Kidney epithelial cell (primary cell): Measurements from ENCODE around the gene USP31. TPM values are rescaled to one million over a fixed set of nuclear protein-coding genes. Genes with fewer than 3 reads are reported as not detected.

ENCODE experiments used
- DNase-seq: peaks from one replicate; pipeline ENCODE4 v3.0.0-alpha.2; 2010; ENCODE audit warnings: low read depth
- H3K27me3 ChIP-seq: 2 replicates; pipeline ENCODE4 v1.6.0; 2011; ENCODE audit warnings: low read length; ENCODE audit not compliant: control insufficient read depth, insufficient read depth
- H3K36me3 ChIP-seq: 2 replicates; pipeline ENCODE4 v1.5.1; 2011; ENCODE audit warnings: low read length; ENCODE audit not compliant: control insufficient read depth, insufficient read depth
- H3K4me3 ChIP-seq: 2 replicates; pipeline ENCODE4 v1.5.1; 2011; ENCODE audit warnings: low read depth, mild to moderate bottlenecking, control low read depth, low read length
- CTCF ChIP-seq: IDR thresholded peaks from 2 replicates; pipeline ENCODE4 v1.5.1; 2011; ENCODE audit warnings: mild to moderate bottlenecking, moderate library complexity, low read length, control low read depth, inconsistent platforms; ENCODE audit not compliant: insufficient read depth, poor library complexity, severe bottlenecking
- total RNA-seq: library from RNA; depleted of rRNA; stranded (reverse); fragments of >200 nt; gene quantifications from 2 replicates; pipeline ENCODE4 v1.2.3, GENCODE V29; 2015

USP31 gene
- total RNA-seq, 1 donor from 2014 or later = 16.1 TPM

GRCh38 chr16:23164736-23165135, 15.5 kb upstream of the USP31 start:
- Histone ChIP-seq H3K36me3 (no peaks in the 10 kb centered on the region), H3K27me3 (no peaks in the 10 kb centered on the region), H3K4me3 (no peak overlapping the region)
- no peak for DNase-seq
- no peak for TF ChIP-seq CTCF

- no peak for DNase-seq
- H3K4me3 ChIP-seq = no peak overlapping the region
- TF ChIP-seq CTCF = no peak
- no peaks in the 10 kb centered on the region for H3K36me3 ChIP-seq
- no peaks in the 10 kb centered on the region for H3K27me3 ChIP-seq
Observed at GRCh38 chr16:23163921-23164320, 14.7 kb upstream of the USP31 start.

DNA sequence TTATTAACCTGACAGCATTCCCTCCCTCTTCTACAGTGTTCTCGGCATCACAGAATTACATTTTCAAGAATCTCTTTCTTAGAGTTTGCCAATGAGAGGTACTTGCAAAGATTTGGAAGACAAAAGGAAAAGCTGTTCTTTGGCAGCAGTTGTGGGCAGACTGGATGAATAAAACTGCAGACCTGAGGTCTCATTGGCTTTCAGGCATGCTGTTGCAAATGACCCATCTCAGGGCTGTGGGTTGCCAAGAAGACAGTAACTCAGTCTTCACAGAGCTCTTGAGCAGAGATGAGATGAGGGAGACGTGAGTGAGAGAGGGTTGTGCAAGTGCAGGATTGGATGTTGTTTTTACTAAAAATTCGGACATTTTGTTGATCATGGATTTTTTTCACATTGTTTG, 11.3 kb upstream of the USP31 start:
- no peak for DNase-seq
- H3K4me3 ChIP-seq = no peak overlapping the region
- no peaks in the 10 kb centered on the region for H3K27me3 ChIP-seq
- no peaks in the 10 kb centered on the region for H3K36me3 ChIP-seq
- TF ChIP-seq CTCF = no peak

- H3K4me3 ChIP-seq = no peak overlapping the region
- TF ChIP-seq CTCF = no peak
- H3K36me3 ChIP-seq = no peaks in the 10 kb centered on the region
- H3K27me3 ChIP-seq = no peaks in the 10 kb centered on the region
- no peak for DNase-seq
Observed at GRCh38 chr16:23160082-23160481, 10.8 kb upstream of the USP31 start.

GRCh38 chr16:23158114-23158513, 8.9 kb upstream of the USP31 start:
- no peak for DNase-seq
- no peak overlapping the region for H3K4me3 ChIP-seq
- no peaks in the 10 kb centered on the region for H3K27me3 ChIP-seq
- TF ChIP-seq CTCF = no peak
- H3K36me3 ChIP-seq = no peaks in the 10 kb centered on the region

DNA sequence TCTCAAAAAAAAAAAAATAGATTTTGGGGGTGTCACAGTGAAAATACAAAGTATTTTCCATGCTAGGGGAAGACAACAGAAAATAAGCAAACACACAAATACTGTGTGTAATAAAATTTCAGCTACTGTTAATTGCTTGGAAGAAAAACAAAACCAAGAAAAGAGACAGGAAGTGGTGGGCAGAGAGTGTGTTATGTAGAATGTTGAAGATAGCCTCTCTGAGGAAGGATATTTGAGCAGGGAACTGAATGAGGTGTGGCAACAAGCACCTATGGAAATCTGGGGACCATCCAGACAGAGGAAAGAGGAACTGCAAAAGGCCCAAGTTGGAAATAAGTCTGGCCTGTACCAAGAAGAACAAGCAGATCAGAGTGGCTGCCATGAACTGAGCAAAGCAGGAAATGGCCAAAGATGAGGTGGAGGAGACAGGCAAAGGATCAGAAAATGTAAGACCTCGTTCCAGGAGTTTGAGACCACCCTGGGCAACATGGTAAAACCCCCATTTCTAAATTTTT, 7.8 kb upstream of the USP31 start:
- no peak for TF ChIP-seq CTCF
- H3K36me3 ChIP-seq = no peaks in the 10 kb centered on the region

More for the DNA sequence above, 7.8 kb upstream of the USP31 start:
- no peak for DNase-seq
- Histone ChIP-seq H3K27me3 (no peaks in the 10 kb centered on the region), H3K4me3 (no peak overlapping the region)
